ENCODE measurements around the gene TBL1X. TPM values are rescaled to one million over a fixed set of nuclear protein-coding genes. Genes with fewer than 3 reads are reported as not detected.
"Not testable (repeated sequence)": the region's sequence is repeated elsewhere in the genome, so short reads cannot be mapped to it uniquely, and the experiment has no call there.

The TBL1X gene
- total RNA-seq, 1 donor from 2014 or later = 7.5 TPM

DNA sequence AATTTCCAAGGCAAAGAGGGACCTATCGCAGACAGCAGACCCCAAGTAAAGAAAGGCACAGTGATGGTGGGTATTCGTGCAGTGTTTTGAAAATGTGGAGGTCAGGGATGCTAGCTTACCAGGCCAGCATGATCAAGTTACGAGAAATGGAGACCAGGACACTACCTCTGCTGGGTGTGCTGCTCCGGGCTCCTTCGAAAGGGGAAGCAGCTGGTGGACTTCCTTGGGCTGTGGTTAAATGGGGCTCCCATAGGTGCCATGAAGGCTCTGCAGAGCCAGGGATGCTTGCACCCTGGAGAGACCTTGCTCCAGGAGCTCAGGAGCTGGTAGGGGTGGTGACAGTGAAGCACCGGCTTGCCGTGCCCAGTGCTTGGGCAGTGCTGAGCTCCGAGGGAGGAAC, 68.8 kb downstream of the TBL1X start:
- DNase-seq (ENCODE audit: low read depth in 2 of 2) = no peak

DNA sequence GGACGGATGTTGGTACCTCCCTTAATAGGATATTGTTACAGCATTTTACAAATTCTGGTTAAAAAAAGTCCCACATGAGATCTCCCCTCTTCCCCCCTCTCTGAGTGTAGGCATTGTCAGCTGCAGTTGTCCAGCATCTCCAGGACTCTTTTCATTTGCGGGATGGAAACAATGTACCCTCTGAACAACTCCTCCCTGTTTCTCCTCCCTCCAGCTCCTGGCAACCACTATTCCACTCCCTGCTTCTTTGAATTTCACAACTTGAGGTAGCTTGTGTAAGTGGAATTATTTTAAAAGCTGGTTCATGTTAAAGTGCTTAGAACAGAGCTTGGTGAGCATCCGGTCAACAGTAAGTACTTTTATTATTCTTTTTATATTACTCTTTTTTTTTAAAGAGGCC, 69.8 kb downstream of the TBL1X start:
- no peak for DNase-seq (ENCODE audit: low read depth in 2 of 2)

DNA sequence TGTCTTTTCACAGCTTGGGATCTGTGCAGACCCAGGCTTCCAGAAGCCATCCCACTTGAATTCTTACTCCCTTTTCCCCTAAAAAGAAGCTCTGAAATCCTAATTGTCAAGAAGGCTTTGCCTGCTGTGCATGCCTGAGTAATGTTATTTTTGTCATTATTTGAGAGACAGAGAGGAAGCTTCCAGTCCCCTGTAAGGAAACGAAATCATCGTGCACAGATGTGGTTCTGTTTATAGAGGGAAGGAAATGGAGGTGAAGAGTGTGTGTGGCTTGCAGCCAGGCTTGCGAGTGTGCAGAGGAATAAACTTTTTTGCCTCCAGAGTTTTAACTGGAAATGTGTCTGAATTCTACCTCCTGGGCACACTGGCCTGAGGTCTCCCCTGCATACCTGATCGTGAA, 70.2 kb downstream of the TBL1X start:
- peak; percentile 61 to 74 for DNase-seq (ENCODE audit: low read depth in 2 of 2)

DNA sequence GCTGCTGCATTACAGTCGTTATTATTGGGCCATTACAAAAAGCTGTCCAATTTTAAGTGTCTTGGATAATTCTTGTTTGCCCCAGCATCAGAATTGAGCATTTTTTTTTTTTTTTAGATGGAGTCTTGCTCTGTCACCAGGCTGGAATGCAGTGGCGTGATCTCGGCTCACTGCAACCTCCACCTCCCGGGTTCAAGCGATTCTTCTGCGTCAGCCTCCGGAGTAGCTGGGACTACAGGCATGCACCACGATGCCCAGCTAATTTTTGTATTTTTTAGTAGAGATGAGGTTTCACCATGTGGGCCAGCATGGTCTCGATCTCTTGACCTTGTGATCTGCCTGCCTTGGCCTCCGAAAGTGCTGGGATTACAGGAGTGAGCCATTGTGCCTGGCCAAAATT, 71.3 kb downstream of the TBL1X start:
- not testable (repeated sequence) for DNase-seq (ENCODE audit: low read depth in 2 of 2)

DNA sequence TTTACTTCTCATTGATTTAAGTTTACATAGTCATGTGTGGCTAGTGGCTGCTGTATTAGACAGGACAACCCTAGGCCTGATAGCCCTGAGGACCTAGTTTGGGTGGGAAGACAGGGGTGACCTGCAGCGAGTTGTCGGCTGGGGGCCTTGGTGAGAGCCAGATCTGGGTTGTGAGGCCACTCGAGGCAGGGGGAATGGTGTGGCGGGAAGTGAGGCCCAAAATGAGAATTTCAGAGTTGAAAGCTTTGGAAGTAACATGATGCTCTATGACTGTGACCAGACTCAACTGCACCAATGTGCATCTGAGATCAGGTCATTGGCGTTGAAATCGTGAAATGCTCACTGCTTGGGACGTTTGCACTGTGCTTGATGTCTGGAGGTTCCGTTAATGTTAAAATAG, 72.9 kb downstream of the TBL1X start:
- no peak for DNase-seq (ENCODE audit: low read depth in 2 of 2)

DNA sequence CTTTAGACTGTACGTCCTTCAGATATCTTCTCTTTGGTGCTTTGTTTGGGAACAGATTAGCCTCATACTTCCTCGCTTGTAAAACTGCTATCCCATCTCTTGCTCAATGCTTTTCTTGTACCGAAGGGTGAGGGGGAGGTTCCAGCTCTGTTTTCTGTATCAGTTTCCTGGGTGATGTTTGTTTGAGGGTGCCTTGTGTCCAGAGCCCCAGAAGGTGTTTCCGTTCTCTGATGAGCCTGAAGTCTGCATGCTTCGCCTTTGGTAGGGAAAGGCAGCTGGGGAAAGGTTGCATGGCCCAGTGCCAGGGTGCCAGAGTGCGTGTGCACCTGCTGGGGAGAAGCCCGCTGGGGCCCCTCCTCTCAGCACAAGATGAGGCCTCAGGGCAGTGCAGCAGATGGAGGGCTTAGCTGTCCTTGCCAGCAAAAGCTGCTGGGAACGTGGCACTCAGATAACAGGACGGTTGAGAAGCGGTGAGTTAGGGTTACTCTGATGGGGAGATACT, 73.7 kb downstream of the TBL1X start:
- no peak for DNase-seq (ENCODE audit: low read depth in 2 of 2)

DNA sequence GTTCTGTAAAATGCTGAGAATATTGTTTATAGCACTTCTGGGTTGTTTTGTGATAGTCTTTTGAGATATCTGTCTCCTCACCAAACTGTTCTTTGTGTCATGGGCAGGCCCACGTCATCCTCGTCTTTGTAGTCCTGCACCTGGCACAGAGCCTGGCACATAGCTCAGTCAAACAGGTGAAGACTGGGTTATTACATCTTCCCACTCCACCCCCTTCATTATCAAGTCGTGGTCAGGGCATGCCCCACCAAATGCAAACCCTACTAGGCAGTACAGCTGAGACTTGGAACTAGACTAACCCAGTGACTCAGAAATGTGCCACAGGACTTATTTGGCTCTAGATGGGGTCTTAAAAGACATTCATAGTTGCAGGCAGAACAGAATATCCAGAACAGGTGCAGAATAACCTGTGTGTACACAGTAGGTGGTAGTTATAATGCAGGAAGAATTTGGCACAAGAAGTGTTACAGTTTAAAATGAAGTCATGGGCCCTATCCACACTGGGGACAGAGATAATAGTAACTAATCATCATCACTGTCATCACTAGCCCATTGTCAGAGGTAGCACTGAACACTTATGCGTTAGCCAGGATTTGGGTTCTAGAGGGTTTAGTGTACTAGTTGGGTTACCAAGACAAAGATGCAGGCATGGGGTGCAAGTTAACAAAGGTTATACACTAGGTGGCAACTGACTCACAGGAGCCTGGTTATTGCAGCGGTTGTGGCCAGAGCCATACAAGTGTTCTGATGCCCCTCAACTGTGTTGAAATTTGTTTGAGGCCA, 74.9 kb downstream of the TBL1X start:
- DNase-seq (ENCODE audit: low read depth in 2 of 2) = no peak

DNA sequence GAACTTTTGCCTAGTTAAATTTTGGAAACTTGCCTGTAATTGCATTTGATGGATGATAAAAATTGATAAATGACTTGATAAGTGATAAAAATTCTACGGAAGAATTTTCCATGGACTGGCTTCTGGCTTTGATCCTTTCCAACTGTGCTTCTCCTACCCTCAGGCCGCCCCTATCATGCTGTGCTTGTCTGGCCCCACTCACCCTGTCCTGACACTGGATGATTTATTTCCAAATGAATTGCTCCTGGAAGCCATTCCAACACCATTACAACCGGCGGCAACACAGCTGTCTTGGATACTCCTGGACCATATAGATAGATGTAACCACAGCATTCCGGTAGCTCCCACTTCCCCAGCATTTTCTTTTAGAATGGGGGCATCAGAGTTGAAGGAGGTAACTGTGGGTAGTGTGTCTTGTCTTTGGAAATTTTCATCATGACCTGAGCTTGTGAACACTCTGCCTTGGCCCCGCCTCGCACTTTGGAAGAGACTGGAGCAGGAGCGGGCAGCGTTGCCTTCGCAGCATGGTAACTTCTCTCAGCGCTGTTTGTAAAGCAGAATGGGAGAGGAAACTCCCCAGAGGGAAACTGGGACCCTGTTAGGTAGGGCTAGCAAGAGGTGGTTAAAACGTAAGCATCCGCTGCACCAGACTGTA, 77.4 kb downstream of the TBL1X start:
- no peak for DNase-seq (ENCODE audit: low read depth in 2 of 2)

DNA sequence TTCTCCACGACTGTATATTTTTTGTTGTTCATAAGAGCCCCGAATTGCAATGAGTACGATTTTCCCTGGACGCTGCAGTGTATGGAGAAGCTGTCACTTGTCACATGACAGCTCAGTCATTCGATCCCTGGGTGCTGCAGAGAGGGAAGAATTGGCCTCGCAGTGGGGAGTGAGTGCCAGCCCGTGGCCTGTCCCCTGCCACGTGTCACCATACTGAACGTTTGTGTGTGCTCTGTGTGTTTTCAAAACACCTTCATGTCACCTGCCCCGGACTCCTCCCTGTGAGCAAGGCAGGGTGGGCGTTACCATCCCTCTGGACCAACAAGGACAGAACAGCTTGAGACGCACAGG, 77.9 kb downstream of the TBL1X start:
- no peak for DNase-seq (ENCODE audit: low read depth in 2 of 2)

DNA sequence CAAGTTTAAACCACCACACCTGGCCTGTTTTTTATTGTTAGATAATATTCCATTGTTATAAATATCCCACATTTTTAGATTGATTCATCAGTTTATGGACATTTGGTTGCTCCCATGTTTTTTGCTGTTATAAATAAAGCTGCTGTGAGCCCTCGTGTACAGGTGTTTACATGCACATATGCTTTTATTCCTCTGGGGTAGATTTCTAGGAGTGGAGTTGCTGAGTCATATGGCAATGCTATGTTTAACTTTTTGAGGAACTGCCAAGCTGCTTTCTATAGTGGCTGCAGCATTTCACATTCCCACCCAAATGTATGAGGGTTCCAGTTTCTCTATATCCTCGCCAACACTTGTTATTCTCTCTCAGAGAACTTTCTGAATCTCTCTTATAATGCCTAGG, 90.5 kb downstream of the TBL1X start:
- no peak for DNase-seq (ENCODE audit: low read depth in 2 of 2)

DNA sequence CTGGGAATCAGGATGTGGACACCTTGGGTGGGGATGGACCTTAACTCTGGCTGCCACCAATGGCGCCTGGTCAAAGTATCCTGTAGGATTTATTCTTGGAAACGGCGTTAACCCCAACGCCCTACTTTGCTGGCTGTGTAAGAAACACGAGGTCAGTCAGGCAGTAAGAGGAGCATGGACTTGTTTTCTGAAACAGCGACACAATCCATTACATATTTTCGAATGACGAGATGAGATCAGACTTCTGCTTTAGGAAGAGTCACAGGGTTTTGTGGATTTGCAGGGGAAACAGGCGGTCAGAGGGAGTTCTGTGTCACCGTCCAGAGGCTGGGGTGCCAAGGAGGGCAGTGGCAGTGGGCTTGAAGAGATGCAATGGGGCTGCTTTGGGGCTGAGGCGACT, 92.2 kb downstream of the TBL1X start:
- no peak for DNase-seq (ENCODE audit: low read depth in 2 of 2)

DNA sequence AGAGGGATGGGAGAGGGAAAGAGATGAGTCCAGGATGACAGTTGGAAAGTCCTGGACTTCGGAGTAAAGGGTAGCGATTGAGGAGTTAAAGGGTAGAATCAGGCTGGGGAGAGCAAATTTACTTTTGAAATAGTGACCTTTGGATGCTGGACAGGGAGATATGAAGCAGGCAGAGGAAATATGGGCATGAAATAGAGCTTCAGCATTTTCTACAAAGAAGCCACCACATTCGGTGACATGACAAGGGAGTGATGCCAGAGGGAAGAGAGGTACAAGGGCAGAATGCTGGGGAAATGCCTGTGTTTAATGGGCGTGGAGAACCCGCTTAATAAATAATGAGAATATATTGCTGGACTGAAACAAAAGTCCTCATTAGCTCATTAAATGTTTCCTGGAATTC, 92.7 kb downstream of the TBL1X start:
- no peak for DNase-seq (ENCODE audit: low read depth in 2 of 2)

DNA sequence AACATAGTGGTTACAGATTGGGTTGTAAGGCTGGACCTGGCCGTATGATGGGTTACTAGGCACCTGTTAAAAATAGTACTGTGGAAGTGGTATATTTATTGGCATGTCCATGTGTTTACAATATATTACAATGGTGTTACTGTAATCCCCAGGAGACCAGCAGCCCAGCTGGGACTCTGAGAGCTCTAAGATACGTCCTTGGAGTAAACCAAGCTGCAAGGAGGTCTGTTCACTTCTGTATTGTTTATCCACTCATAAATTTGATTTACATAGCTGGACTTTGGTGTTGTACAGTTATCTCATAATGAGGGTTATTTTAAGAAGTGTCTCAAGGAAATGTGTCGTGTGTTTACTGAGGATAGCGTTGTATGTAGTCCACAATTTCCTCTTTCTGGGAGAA, 93.8 kb downstream of the TBL1X start:
- DNase-seq (ENCODE audit: low read depth in 2 of 2) = peak in 1 of 2 donors; percentile 30

DNA sequence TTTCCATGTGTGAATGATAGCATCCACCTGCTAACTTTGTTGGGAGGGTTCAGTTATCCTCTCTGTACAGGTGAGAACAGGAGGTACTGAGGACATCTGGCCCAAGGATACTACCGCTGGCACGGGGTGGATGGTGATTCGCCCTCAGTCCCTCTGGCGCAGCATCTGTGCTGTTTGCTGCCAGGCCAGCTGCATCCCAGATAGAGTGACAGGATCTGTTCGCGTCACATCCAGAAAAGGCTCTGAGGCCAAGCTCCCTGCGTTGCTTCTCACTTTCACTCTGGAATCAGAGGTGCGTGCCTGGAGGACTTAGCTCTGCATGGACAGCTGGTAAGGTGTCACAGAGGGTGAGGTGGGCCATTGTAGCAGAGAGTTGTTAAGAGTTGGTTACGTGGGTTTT, 95.4 kb downstream of the TBL1X start:
- DNase-seq (ENCODE audit: low read depth in 2 of 2) = no peak

DNA sequence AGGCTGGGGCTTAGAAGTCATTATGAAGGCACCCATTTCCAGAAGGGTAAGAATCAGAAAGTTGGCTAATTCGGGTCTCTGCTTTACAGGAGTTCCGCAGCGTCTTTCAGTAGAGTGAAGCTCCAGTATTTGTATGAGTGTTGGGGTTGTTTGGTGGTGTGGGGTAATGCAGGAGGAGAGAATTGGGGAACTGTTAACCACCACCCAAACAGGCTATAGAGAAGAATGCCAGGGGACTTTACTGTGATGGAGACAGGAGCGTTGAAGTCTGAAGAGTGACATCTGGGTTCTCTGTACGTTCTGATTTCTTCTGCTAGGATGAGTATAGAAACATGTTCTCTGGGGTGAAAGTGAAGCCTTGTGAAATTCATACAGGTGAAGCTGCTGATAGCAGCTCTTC, 96.3 kb downstream of the TBL1X start:
- no peak for DNase-seq (ENCODE audit: low read depth in 2 of 2)

DNA sequence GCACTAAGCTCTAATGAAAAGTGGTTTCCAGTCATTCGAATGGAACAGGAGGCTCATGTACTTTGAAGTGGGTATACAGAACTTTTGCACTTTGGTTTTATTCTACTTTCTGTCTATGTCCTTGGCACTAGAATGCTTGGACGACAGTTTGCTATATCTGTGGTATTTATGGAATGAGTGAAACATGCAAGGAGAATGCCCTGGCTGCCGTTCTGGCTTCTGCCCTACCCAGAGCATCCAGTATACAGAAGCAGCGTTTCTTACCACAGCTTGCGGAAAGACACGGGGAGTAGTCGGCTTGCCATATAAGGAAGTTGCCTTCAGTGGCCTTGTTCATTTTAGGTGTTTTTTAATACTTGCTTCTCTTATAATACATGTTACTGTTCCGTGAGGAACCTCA, 98.0 kb downstream of the TBL1X start:
- peak in 1 of 2 donors; percentile 30 for DNase-seq (ENCODE audit: low read depth in 2 of 2)

DNA sequence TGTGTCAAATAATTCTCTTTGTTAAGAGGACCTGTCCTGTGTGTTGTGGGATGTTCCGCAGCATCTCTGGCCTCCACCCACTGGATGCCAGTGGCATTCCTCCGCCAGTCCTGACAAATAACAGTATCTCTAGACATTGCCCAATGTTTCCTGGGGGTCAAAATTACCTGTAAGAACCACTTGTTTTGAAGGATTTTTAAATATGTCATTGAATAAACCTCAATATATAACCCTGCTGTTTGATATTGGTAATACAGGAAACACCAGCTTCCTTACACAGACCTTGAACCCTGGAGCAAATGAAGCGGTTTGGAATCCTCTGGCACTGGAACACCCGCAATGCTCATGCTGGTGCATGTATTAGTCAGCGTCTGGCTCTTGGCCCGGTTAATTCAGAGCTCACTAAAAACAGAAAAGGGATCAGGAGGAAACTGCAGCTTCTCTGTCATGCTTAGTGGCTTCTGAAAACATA, 101.3 kb downstream of the TBL1X start:
- peak; percentile 84 to 86 for DNase-seq (ENCODE audit: low read depth in 2 of 2)

DNA sequence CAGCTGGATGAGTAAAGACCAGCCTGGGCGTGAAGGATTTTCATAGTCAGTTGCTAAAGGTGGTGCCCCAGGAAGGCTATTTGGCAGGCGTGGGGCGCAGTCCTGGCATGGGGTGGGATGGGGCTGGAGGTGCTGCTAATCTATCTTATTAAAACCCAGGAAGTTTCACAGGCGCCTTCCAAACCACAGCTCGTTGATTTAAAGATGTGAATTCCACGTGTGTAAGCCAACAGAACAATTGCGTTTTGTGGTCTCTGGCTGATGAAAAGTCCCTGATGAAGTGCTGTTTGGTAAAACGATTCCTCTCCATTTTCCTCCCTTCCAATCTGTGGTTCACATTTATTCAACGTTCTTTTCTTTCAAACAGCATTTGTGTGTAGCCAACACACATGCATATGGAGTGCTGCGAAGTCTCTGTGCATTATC, 105.0 kb downstream of the TBL1X start:
- no peak for DNase-seq (ENCODE audit: low read depth in 2 of 2)

DNA sequence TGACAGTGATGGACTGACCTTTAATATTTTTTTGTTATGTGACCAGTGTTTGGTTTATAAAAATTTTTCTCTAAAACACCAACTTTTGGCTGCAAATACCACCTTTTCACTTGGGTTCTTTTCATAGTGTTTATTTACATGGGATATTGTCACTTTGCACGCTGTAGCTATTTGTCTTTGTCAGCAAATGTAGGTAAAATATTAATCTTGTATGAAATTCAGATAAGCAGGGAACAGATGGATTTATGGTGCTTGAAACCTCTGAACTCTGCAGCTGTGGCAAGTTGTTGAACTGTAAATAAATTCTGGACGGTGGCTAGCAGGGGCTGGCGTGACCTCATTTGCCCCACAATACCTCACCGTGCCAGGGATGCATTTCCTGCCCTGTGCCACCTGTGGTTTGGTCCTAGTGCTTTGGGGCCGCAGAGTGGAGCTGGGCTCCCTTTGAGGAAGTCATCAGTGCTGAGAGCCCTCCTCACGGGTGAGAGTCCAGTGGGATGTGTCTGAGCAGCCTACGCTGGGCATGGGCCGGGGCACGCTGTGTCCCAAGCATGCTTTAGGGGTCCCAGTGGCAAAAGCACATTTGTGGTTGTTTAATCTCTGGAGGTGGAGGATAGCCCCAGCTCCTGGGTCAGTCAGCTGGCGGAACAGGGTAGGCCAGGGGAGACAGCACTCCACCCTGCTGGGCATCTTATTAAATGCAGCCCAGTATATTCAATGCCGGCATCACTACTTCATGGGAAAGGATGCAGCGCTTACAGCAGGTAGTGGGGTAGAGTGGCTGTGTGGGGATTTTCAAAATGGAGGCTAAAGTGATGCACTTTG, 108.6 kb downstream of the TBL1X start:
- peak in 1 of 2 donors; percentile 15 for DNase-seq (ENCODE audit: low read depth in 2 of 2)

DNA sequence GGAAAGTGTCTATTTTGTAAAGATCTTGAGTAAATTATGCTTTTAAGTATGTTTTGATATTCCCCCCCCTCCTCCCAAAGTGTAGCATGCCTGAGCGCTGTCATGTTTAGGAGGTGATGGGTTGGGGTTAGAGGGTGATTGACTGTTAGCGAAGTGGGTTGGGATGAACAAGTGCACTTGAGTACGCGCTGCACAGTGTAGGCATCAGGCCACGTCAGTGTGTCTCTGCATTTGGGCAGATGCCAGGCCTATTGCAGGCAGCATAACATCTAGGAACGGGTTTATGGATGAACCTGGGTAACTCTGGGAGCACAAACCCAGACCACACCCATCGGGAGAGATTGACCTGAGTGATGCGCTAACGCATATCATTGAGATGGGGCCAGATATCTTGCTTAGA, 111.2 kb downstream of the TBL1X start:
- no peak for DNase-seq (ENCODE audit: low read depth in 2 of 2)

DNA sequence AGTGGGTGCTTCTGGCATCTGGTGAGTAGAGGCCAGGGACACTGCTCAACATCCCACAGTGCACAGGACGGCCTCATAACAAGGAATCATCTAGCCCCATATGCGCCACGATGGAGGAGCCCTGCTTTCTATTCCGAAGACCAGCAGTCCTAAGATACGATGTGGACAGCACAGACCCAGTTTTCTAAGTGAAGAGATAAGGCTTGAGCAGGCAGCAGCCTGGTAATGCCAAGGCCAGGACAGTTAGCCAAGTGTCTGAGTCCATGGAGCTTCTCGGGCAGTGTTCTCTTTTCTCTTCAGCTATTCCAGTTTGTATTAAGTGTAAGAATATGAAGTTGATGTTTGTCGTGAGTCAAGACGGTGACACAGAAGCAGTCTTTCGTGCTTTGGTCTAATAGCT, 112.7 kb downstream of the TBL1X start:
- no peak for DNase-seq (ENCODE audit: low read depth in 2 of 2)

DNA sequence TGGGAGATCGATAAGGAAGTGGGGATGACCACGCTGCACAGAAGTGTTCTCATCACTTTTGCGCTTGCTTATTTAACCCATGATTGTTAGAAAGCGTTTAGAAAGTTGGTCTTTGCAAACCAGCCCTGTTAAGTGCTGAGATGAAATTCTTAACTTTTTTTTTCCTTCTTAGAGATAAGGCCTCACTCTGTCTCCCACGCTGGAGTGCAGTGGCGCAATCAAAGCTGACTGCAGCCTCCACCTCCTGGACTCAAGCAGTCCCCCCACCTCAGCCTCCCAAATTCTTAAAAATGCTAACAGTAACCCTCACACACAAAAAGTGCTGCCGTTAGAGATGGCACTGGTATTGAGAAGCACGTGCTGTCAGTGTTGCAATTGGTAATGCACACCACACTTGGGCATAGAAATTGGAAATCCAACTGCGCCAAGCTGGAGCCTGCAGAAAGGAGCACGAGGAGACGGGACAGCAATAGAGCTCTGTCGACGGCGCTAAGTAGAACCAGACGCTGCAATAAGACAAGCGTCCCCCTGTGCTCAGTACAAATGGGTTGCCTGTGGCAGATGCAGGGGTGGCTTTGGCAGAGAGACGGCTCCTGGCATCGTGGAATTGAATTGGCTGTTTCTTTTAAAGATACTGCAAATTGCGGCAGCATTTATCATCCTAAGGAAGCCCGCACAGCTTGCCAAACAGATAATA, 113.4 kb downstream of the TBL1X start:
- no peak for DNase-seq (ENCODE audit: low read depth in 2 of 2)
